NCI-H146 treated with DMSO at 0.1 percent for 48 hours (cell line): ENCODE data around the gene SNTG2.

ENCODE experiments used
- DNase-seq: peaks from one replicate; lab custom pipeline; 2025; ENCODE audit not compliant: unreplicated experiment; lab: John Stamatoyannopoulos, UW

Gene SNTG2

GRCh38 chr2:1265454-1265853 lies 314.8 kb downstream of the SNTG2 start:
- no peak for DNase-seq

DNA sequence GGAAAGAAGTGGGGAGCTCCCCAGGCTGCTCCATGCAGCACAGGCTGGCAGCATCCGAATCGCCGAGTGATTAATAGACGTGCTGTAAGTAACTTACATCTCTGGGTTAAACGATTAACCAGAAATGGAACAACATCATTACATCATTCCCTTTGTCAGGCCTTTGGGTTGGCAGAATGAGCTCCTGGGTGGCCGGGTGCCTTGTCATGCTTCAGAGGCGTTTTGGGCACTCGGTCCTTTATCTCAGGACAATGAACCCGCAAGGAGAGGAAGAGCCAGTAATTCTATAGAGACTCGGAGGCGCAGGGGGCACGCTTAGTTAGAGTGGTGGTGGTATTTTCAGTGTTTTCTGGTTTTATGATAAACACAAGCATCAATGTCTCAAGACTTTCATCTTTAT lies 315.7 kb downstream of the SNTG2 start:
- no peak for DNase-seq

- no peak for DNase-seq
These were observed 317.4 kb downstream of the SNTG2 start for GRCh38 chr2:1268034-1268433.

DNA sequence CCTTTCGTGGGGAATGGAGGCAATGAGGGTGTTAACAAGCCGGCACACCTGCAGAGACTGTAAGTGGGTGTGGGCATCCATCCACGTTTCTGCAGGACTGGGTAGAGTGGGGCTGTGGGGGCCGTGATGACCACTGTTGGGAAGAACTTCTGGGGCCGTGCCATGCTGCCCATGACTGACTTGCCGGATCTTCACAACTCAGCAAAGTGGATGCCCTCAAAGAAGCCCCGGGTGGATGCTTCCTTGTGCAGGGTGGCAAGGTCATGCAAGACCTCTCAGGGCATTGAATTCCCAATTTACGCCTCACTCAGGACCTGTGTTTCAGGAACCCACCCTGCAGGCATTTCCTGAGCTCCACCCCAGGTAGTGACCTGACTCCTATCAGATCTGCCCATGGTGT lies 319.2 kb downstream of the SNTG2 start:
- no peak for DNase-seq

DNA sequence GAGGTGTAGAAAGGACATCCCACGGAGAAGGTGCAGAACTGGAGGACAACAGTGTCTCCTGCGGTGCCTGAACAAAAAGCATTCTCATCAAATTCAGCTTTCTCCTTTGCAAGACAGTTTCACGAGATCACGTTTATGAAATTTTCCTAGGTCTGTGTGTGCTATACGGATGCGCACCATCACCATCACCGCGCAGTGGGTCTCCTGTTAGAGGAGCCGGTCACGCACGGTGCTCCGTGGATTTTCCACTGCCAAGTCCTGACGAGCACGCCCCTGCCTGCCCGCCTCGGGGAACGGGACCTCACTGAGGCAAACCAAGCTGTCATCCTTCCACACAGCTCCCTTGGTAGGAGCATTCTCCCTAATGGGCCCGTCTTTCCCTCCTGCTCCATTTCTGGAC lies 322.2 kb downstream of the SNTG2 start:
- no peak for DNase-seq

GRCh38 chr2:1277634-1278033 lies 327.0 kb downstream of the SNTG2 start:
- no peak for DNase-seq

- no peak for DNase-seq
These were observed 327.5 kb downstream of the SNTG2 start for GRCh38 chr2:1278125-1278524.

GRCh38 chr2:1278861-1279260 lies 328.2 kb downstream of the SNTG2 start:
- no peak for DNase-seq

DNA sequence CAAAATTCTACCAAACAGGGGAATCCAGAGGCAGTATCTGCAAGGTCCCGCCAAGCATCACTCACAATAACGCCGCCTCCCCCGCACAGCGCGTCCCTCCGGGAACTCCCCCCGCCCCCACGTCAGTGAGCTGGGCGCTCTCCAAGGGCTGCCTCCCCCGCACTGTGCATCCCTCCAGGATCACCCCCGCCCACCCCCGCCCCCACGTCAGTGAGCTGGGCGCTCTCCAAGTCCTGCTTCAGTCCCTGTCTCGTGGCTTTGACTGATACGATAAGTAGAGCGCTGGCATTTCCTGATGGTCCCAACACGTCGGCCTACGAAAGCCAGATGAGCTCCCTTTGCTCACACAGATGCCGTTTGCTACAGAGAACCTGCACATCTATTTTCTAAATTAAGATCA lies 331.9 kb downstream of the SNTG2 start:
- no peak for DNase-seq

- no peak for DNase-seq
These were observed 332.6 kb downstream of the SNTG2 start for GRCh38 chr2:1283020-1283801.

DNA sequence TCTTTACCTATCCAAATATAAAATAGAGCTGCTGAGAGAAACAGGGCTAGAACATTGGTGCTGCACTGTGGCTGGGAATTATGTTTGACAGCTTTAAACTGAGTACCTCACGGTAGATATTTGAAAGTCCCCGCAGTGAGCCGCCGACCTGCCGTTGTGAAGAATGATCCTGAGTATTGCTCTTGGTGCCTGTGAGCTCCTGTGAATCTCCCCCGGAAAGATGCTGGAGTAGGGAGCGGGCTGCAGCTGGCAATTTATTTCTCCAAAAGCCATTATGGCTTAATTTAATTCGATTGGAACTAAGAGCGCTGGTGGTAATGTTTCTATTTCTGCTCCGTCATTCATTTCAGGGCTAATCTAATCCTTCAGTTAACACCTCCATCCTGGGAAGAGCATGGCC lies 333.2 kb downstream of the SNTG2 start:
- DNase-seq, result no peak

DNA sequence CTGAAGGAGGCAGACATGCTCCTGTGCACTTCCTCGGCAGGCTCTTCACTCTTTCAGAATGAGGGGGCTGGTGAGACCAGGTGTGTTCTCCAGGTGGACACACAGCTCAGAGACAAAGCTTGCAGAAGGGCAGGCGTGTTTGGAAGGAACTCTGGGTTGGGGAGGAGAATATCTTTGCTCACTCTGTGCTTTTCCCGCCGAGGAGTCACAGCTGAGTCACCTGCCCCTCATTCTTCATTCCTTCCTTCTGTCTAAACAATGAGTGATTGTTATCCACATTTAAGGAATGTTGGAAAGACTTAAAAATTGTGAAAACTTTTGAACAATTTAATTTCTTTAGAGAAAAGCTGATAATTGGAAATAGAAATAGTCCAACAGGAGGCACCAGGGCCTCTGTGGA lies 336.3 kb downstream of the SNTG2 start:
- no peak for DNase-seq

DNA sequence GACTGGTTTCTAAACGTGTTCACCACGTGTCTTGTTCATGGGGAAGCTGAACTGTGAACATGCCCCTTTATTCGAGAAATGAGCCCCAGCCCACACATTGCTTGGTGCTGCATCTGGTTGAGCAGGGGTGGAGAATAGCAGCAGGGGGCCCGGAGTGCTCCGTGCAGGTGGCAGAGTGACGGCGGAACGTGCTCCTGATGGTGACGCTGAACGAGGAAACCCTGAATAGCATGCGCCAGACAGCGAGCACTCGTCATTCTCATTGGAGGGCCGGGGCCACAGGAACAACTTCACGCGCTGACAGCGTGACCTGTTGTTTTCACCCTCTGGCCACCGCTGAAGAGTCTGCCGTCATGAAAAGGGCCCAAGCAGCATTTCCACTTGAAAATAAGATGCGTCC lies 336.8 kb downstream of the SNTG2 start:
- no peak for DNase-seq

GRCh38 chr2:1294900-1295299 lies 344.3 kb downstream of the SNTG2 start:
- no peak for DNase-seq

DNA sequence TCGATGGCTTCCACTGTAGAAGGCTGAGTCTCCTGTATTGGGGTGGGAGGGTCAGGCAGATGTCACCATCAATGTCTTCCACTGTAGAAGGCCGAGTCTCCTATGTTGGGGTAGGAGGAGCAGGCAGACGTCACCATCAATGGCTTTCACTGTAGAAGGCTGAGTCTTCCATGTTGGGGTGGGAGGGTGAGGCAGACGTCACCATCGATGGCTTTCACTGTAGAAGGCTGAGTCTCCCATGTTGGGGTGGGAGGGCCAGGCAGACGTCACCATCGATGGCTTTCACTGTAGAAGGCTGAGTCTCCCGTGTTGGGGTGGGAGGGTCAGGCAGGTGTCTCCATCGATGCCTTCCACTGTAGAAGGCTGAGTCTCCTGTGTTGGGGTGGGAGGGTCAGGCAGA lies 345.1 kb downstream of the SNTG2 start:
- DNase-seq, result no peak

DNA sequence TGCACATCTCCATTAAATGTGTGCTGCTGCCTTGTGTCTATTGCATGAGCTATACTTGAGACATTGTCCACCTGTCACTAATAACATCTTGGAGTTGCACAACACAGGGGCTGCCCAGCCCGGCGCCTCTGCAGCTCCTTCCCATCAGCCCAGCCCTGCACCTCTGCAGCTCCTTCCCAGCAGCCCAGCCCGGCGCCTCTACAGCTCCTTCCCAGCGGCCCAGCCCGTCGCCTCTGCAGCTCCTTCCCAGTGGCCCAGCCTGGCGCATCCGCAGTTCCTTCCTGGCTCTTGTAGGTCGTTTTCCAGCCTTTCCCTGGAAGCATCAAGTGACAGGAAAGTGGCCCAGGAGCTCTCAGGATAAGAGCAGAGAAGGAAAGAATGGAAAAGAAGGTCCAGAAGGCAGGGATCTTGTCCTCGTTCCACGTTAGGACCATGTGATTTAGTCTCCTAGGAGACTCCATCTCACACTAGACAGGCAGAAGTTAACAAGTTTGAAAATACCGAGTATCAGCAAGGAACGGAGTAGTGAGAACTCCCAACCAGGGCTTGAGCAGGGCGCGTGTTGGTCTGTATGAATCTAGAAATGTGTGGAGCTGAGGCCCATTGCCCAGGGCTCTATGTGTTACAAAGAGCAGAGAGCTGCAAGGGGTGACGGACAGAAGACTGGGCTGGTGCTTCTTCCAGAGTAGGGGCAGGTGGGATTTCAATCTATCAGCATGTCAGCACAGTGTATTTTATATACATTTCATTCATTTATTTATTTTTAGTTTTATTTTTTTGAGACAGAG lies 346.9 kb downstream of the SNTG2 start:
- DNase-seq, result no peak

DNA sequence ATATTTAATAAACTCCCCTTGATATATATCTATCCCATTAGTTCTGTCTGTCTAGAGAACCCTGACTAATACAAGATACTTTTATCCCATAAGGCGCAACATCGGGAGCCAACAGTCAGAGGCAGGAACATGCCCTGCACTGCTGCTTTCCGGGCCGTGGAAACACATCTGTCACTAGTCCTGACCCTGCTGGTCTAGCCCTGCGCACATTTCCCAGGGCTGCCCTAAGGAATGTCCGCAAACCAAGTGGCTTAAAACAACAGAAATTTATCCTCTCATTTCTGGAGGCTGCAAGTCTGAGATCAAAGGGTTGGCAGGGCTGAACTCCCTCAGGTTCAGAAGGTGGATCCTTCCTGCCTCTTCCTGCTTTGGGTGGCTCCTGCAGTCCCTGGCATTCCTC lies 348.4 kb downstream of the SNTG2 start:
- no peak for DNase-seq

GRCh38 chr2:1300284-1300683 lies 349.6 kb downstream of the SNTG2 start:
- DNase-seq, result no peak

DNA sequence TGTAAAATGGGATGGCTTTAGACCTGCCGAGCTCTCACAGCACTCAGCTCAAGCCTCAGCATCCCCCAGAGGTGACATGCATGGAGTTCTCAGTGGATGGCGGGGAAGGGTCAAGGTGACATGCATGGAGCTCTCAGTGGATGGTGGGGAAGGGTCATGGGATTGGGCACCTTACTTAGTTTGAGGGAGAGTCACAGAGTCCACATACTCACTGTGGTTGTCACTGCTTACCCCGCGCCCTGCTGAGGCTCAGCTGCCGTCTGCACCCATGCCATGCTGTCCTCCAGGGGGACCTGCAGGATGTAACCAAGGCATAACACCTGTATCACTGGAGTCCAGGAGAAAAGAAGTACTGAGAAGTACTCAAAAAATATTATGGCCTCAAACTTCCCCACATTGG lies 350.4 kb downstream of the SNTG2 start:
- no peak for DNase-seq

- no peak for DNase-seq
These were observed 354.8 kb downstream of the SNTG2 start for GRCh38 chr2:1305342-1306013.

GRCh38 chr2:1306014-1306686 lies 355.5 kb downstream of the SNTG2 start:
- no peak for DNase-seq
